NAMALWA (cell line): ENCODE data around the gene CPNE5.
"Not testable (repeated sequence)": the region's sequence is repeated elsewhere in the genome, so short reads cannot be mapped to it uniquely, and the experiment has no call there.

ENCODE experiments used
- DNase-seq: peaks from one replicate; pipeline ENCODE4 v3.0.0-alpha.2; 2015; ENCODE audit warnings: low spot score

The CPNE5 gene

DNA sequence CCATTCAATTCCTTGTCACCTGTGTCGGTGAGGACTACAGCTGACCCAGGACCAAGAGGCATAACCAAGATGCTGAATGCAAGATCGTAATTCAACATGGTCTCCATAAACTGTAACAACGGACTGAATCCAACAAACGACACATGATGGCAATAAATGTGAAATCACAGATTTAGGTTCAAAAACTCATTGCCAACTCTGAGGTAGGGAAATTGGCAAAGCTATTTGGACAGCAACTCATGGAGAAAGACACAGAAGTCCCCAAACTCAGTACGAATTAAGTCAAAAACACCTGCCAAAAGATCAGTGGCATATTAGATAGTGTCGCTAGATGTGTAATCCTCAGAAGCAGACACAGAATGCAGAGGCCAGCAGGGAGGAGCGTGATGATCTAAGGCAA is 25.0 kb downstream of the CPNE5 start:
- DNase-seq, result no peak

DNA sequence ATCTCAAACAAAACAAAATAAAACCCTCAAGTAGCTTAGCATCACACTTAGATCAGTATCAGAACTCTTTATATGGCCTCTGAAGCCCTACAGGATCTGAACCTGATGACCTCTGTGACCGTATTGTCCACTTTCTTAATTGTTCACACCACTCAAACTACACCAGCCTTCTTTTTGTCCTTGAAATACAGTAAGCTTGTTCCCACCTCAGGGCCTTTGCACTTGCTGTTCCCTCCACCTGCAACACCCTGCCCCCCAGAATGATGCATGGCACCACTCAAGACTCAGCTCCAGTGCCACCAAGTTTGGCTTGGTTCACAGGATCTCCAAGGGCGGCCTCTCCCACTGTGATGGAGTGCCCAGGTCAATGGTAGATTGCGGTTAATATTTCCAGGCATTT is 25.7 kb downstream of the CPNE5 start:
- DNase-seq, result no peak

DNA sequence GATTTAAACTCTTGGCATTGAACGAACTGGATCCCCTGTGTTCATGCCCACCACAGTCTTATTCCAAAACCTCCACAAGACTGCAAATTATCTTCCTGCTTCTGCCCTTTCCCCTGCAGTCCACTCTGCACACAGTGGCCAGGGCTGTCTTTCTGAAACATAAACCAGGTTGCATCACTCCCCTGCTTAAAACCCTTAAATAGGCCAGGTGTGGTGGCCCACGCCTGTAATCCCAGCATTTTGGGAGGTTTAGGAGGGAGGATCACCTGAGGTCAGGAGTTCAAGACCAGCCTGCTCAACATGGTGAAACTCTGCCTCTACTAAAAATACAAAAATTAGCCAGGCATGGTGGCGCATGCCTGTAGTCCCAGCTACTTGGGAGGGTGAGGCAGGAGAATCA is 26.2 kb downstream of the CPNE5 start:
- DNase-seq, result not testable (repeated sequence)

DNA sequence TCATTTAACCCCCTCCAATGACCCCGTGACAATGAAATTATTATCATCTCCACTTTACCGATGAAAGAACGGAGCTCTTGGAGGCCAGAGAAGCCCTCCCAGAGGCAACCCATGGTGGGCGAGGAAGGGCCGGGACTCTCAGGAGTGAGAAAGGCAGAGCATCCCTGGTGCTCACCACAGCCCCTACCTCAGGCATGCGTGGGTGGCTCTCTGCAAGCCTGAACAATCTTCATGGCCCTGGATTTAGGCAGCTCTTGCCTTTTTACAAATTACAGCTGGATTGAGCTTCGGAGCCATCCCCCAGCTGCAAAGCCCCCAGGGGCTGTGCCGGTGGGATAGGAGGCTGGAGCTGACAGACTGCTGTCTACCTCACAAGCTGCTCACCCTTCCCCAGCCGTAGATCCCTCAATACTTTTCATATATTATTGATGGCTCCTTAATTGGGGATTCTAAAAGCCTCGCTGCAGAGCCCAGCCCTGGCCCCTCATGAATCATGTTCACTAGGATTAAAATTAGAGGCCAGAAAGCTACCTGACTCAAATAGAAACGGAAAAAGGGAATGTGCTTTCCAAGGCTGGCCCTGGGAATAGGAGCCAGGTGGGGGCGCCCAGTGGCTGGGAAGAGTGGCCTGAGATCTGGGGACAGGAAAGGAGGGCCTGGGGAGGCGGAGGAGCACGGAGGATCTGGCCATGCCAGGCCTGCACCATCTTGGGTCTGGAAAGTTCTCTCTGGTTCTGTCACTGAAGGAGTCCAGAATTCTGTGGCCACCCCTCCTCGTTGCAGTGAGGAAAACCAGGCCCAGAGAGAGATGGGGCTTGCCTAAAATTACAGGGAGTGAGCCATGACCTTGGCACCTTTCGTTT is 29.1 kb downstream of the CPNE5 start:
- no peak for DNase-seq

DNA sequence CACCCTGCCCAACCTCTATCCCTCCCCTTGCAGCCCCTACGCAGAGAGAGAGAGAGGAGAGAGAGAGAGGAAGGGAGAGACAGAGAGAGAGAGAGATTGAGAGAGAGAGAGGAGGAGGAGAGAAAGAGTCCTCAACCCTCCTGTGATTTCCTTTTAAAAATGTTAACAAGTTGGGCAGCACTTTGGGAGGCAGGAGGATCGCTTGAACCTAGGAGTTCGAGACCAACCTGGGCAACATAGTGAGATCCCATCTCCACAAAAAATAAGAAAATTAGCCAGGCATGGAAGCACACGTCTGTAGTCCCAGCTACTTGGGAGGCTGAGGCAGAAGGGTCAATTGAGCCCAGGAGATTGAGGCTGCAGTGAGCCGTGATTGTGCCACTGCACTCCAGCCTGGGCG is 30.1 kb downstream of the CPNE5 start:
- no peak for DNase-seq

DNA sequence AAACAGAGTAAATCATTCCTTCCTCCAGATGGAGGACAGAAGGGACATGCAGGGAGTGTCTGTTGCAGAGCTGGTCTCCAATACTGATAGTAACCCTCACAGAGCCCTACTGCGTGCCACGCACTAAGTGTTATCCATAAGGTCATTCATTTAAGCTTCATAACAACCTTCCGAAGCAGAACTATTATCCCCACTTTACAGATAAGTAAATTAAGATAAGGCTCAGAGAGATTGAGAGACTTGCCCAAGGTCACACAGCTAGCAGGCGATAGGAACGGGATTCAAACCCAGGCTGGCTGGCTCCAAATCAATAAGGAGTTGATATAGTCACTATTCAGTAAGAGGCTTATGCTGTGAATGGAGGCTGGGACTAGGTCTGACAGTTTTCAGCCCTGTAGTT is 30.6 kb downstream of the CPNE5 start:
- DNase-seq, result no peak

DNA sequence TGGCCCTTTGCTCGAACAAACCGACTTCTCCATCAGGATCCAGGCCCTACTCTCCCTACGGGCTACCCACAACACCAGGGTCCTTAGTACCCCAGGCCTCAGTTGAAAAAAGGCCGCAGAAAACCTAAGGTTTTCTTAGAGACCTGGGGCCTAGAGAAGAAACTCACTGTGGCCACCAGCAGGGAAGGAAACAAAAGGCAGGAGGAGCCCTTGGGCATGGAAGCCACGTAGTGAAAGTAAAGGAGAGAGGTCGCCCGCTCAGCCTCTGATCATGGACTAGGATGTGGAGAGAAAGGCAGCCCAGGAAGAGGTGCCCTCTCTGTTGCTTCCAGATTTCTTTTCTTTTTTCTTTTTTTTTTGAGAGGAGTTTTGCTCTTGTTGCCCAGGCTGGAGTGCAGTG is 31.5 kb downstream of the CPNE5 start:
- DNase-seq, result no peak

DNA sequence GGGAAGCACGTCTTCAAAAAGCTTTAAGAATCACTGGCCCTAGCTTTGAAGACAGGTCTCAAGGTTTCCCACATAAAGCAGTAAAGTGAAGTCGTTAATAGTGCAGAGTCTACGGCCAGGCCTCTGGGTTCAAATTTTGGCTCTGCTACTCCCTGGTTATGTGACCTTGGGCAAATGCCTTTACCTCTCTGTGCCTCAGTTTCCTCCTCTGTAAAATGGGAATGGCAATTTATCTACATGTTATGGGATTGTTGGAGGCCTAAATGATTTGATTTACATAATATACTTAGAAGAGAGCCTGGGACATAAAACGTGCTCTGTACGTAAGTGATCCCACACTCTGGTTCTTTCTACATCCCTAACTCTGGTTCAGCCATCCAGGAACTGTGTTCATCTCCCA is 32.1 kb downstream of the CPNE5 start:
- DNase-seq, result no peak

DNA sequence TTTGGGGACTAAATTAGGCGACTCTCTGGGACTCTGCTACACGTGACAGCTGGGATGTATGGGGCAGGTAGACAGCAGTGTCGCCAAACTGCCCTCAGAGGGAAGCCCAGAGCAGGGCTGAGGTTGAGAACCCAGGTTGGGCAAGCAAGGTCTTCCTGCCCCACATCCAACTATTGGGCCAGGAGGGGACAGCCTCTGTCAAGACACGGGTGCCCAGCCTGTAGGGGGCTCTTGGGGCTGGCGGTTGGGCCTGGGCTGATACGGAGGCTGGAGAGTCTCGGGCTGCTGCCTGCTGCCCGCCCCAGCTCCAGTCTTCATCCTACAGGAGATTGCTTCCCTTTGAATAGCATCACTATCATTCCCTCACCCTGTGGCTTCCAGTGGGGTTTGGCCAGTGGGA is 33.3 kb downstream of the CPNE5 start:
- no peak for DNase-seq

DNA sequence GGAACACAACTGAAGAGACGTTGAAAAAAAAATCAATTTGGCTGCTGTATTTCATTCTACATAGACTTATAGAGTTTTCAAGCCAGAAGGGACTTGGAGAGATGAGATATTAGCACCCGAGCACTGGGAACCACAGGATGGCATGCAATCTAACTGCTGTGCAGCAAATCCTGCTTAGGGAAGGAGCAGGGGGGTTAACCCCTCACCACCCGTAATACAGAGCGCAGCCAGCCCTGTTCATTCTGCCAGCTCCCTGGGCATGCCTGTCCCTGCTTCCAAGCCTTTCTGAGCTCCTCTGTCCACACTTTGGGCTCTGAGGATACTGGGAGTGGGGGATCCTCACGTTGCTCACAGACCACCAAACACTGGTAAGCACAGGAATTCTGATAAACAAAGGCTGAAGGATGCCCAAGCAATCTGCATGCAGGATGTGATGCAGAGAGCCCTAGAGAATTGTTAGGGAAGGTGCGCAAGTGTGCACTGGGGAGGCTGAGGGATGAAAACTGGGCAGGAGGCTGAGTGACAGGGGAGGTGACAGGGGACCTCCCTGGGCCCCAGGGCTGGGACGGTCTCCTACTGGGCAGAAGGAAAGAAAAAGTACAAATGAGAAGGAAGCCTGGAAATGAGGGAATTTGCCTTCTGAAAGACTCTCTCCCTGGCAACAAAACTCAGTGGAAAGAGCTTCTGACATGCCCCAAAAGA is 34.0 kb downstream of the CPNE5 start:
- no peak for DNase-seq

DNA sequence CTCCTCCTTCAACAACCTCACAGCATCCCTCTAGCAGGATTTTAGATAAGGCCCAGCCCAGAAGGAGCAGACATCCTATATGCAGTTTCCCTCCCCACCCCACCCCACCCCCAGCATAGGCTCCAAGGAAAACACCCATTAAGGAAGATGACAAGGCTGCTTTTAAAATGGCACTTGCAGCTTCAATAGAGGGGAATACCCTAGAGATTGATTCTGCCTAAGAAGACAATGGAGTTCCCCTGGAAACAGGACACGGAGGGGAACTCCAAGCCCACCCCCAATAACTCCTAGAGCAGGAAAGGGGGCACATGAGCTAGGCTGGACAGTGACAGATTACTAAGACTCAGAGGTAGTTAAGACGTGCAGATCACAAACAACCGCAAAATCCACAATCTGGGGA is 34.7 kb downstream of the CPNE5 start:
- DNase-seq, result no peak

DNA sequence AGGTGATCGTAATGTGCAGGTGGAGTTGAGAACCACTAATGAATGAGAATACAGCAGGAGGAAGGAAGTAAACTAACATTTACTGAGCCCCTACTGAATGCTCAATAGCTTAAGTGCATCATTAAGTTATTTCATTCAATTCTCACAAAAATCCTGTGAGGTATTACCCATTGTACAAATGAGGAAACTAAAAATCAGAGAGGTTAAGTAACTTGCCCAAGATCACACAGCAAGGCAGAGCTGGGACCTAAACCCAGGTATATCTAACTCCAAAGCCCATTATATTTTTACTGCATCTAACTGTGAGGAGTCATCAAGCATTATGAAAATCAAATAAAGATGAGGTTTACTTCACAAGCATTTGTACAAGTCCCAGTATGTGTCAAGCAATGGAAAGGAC is 35.3 kb downstream of the CPNE5 start:
- no peak for DNase-seq

DNA sequence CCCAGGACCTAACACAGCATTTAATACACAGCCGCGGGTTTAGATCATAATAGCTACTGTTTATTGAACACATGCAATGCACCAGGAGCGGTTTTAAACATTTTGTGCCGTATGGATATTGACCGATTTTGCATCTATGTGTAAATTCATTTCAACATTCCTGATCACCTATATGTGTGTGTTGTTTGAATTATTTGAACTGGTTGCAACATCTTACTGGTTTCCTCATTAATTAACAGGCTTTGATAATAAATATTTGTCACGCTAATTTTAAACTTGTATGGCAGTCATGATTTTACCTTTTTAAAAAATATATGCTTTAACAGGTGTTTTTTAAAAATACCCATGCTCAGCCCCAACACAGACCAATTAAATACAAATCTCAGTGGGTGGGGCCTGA is 35.8 kb downstream of the CPNE5 start:
- no peak for DNase-seq

DNA sequence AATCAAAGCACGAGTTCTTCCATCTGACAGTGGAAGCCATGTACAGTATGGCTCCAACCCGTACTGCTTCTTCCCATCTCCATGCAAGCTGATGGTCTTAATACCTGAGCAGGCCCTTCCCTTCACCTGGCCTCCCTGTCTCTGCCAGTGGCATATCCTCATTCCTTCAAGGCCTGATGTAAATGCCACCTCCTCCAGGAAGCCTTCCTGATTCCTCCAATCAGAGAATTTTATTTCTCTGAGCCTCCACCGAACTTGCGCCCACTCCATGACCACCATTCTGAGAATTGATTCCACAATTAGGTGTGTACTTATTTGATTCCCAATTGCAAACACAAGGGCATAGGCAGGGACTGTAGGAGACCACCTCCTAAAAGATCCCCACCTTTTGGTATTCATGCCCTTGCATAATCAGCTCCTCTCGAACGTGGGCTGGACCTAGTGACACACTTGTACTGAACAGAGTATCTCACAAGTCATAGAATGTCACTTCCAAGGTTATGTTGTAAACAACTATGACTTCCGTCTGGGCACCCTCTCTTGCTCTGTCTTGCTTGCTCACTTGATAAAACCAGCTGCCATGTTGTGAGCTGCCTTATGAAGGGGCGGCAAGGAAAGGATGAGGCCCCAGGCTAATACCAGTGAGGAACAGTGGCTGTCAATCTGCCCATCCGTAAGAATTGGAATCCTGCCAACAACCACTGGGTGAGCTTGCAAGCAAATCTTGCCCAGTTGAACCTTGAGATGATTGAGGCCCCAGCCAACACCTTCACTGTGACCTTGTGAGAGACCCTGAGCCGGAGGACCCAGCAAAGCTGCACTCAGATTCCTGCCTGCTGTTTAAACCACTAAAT is 38.8 kb downstream of the CPNE5 start:
- DNase-seq, result peak; percentile 51

DNA sequence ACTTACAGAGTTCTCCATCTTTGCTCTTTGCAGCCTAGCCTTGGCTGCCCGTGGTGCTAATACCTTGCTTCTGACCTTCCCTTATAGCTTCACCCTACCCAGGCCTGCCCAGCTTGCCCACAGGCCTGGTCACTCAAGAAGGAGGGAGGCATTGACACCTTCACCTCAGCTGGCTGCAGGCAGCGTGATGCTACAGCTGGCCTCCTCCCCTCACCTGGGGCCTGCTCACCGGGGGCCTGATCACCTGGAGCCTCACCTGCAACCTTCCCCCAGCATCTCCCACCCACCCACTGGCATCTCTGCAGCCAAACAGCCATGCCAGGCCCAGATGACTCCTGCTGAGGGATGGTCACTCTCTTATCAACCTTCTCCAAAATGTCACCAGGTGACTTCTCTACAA is 40.4 kb downstream of the CPNE5 start:
- no peak for DNase-seq

DNA sequence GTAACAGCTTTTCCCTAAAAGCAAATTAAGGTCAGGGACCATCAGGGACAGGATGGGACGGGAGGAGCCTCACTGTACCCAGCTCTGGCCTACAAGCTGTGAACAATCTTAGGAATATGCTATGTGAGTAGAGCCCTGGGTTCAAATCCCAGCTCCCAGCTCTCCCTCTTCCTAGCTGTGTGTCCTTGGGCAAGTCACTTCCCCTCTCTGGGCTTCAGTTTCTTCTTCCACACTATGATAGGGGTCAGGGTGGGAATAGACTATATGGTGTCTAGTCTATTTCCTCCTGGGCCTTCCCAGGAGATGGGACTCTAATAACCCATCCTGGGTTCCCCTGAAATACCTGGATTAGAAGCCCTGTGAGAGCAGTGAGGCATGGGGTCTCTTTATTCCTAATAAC is 41.6 kb downstream of the CPNE5 start:
- no peak for DNase-seq

DNA sequence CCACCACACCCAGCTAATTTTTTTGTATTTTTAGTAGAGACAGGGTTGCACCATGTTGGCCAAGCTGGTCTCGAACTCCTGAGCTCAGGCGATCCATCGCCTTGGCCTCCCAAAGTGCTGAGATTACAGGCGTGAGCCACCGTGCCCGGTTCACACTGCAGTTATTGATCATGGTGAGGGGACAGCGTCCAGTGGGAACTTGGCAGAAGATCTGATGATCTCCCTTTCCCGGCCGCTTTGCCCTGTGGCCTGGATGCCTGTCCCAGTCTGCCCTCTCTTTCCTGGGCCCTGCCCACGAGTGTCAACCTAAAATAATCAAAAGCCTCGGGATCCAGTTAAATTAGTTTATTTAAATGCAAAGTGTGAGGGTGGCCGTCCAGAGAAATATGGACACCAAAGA is 42.2 kb downstream of the CPNE5 start:
- DNase-seq, result no peak

DNA sequence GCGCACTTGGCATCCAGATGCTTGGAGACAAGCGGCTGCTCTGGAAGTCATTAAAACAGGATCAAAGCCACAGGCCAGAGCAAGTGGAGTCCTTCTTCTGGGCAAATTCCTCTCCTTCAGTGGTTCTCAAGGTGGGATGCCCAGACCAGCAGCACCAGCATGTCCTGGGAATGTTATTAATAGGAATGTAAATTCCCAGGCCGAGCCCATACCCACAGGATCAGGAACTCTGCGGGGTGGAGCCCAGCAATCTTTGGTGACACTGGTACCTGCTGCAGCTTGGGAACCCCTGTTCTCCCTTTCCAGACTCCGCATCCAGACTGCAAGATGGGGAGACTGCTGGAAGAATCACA is 44.6 kb downstream of the CPNE5 start:
- no peak for DNase-seq

DNA sequence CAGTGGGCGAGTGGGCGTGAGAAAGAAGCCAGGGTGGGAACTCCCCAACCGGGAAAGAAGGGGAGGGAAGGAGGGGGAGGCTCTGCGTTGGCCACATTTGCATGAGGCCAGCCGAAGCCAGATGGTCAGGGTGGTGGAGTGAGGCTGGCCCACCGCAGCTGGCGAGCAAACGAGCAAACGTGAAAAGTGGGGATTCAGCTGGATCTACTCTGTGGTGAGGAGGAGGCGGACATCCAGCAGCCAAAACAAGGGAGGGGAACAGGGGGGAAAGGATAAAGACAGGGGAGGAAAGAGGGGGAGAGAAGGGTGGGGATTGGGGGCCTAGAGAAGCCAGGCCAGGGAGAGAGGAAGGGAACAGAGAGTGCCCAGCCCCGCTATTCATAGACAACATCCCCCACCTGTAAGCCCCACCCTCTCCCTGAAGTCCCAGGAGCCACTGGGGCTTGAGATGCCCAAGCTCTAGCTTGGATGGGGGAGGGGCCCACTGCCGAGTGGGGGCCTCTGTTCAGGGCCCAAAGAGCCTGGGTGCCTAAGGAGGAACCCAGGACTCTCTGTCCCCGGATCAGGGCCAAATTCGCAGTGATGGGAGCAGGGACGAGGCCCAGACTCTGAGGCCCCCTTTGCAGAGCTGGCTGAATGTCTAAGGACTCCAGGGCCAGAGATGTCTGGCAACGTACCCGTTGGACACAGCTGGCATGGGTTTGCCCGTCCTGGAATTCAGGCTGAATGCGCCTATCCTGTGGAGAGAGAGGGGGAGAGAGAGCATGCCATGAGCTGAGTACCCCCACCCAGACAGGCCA is 45.1 kb downstream of the CPNE5 start:
- no peak for DNase-seq

DNA sequence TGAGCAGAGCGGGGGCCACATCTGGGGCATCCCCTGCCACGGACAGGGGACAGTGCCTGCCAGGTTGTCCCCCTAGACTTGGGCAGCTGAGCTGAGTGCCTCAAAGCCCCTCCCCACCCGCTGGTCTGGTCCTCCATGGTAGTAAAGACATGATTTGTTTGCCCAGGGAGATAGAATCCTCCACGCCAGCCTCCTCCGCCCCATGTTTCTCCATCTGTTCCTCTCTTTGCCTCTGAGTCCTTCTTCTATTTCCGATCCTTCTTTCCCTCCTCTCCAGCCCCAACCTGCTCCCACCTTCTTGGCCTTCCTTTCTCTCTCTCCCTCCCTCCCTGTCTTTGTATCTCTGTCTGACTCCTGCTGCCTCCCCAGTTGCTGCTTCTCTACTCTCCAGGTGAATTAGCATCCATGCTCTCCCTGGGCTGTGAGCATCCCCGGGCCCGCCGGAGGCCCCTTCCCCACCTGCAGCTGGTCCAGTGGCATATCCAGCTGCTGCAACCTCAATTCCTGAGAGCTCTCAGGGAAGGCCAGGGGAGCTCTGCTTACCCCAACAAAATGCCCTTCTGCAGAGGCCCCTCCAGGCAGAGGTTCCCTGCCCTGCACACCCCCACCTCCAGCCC is 45.8 kb downstream of the CPNE5 start:
- no peak for DNase-seq

DNA sequence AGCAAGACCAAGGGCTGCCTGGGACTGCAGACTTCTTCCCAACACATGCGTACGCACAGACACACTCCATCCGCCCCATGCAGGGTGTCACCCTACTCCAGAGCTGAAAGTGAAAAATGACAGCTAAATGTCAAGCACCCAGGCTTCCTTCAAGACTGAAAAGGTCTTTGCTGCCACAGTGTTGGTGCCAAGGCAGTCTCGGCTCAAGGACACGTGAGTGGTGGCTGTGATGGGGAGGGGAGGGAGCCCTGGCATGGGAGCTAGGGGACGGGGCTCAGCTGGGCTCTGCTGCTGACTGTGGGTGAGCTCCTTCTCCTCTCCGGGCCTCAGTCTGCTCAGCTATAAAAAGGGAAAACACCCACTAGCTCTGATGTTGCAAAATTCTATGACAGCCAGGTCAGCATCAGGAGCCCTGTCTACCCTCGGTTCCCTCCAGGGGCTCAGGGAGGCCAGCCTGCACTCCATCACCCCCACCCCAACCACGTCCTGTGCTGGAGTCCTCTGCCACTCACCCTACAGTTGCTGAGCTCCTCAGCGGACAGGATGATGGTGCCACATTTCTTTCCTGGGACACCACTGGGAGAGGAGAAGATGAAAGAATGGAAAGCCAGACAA is 47.6 kb downstream of the CPNE5 start:
- no peak for DNase-seq
